GM21423 (cell line): ENCODE measurements around the gene TRMT44.
"Not testable (repeated sequence)": the region's sequence is repeated elsewhere in the genome, so short reads cannot be mapped to it uniquely, and the experiment has no call there.

Experiments used
- ATAC-seq: cut with Tn5 transposase; IDR thresholded peaks from one replicate; pipeline ENCODE4 v1.9.1; 2021; ENCODE audit warnings: mild to moderate bottlenecking, moderate library complexity; ENCODE audit not compliant: unreplicated experiment

Gene TRMT44

GRCh38 chr4:8486643-8487042 is 46.1 kb downstream of the TRMT44 start:
- ATAC-seq, result not testable (repeated sequence)

GRCh38 chr4:8488791-8489369 is 48.3 kb downstream of the TRMT44 start:
- no peak for ATAC-seq

- ATAC-seq, result not testable (repeated sequence)
Measured at GRCh38 chr4:8491478-8491877, 50.9 kb downstream of the TRMT44 start.

GRCh38 chr4:8492174-8492573 is 51.6 kb downstream of the TRMT44 start:
- ATAC-seq, result no peak

- ATAC-seq, result no peak
Measured at GRCh38 chr4:8493484-8493883, 52.9 kb downstream of the TRMT44 start.

GRCh38 chr4:8494218-8494617 is 53.6 kb downstream of the TRMT44 start:
- no peak for ATAC-seq

GRCh38 chr4:8494983-8495548 is 54.5 kb downstream of the TRMT44 start:
- no peak for ATAC-seq

GRCh38 chr4:8495803-8496202 is 55.2 kb downstream of the TRMT44 start:
- ATAC-seq, result no peak

GRCh38 chr4:8497762-8498161 is 57.2 kb downstream of the TRMT44 start:
- ATAC-seq, result no peak

- no peak for ATAC-seq
Measured at GRCh38 chr4:8500966-8501365, 60.4 kb downstream of the TRMT44 start.

GRCh38 chr4:8501781-8502180 is 61.2 kb downstream of the TRMT44 start:
- no peak for ATAC-seq

- ATAC-seq, result no peak
Measured at GRCh38 chr4:8502371-8502770, 61.8 kb downstream of the TRMT44 start.

GRCh38 chr4:8502836-8503585 is 62.4 kb downstream of the TRMT44 start:
- no peak for ATAC-seq

GRCh38 chr4:8503801-8504200 is 63.2 kb downstream of the TRMT44 start:
- no peak for ATAC-seq

GRCh38 chr4:8504279-8505007 is 63.9 kb downstream of the TRMT44 start:
- ATAC-seq, result no peak

- ATAC-seq, result no peak
Measured at GRCh38 chr4:8505229-8505628, 64.7 kb downstream of the TRMT44 start.

GRCh38 chr4:8506006-8506372 is 65.4 kb downstream of the TRMT44 start:
- no peak for ATAC-seq

GRCh38 chr4:8506373-8507195 is 66.0 kb downstream of the TRMT44 start:
- ATAC-seq, result no peak

- no peak for ATAC-seq
Measured at GRCh38 chr4:8507196-8507570, 66.6 kb downstream of the TRMT44 start.

GRCh38 chr4:8507624-8508023 is 67.0 kb downstream of the TRMT44 start:
- no peak for ATAC-seq

GRCh38 chr4:8508266-8508665 is 67.7 kb downstream of the TRMT44 start:
- no peak for ATAC-seq
